Myometrial cell (primary cell): ENCODE measurements around the gene C9. TPM values are rescaled to one million over a fixed set of nuclear protein-coding genes. Genes with fewer than 3 reads are reported as not detected.

Experiments
- total RNA-seq: library from RNA; depleted of rRNA; stranded (reverse); fragments of >200 nt; gene quantifications from 2 replicates; pipeline ENCODE4 v1.2.3, GENCODE V29; 2015

Gene C9
- total RNA-seq: not detected in 2 replicates

GRCh38 chr5:39364367-39364766 is at the start of gene C9:
Gene C9, minus strand, starts transcription at chr5:39364495. Its CDS starts 31 bp downstream, at chr5:39364464.

Other genes with a start within 250 kb of the C9 start
- gene FYB1, start 144.9 kb downstream of the C9 start, total RNA-seq: not detected in 2 replicates
- 53.9 and 64.3 TPM in 2 replicates for gene DAB2, start 60.5 kb upstream of the C9 start, total RNA-seq